HepG2 (cell line): ENCODE results near the gene USP17L26. TPM values are rescaled to one million over a fixed set of nuclear protein-coding genes. Genes with fewer than 3 reads are reported as not detected.
"Not testable (repeated sequence)": the region's sequence is repeated elsewhere in the genome, so short reads cannot be mapped to it uniquely, and the experiment has no call there.

Experiments used
- ATAC-seq: fragments of 200-7000 bp; cut with Tn5 transposase; 3 replicates; pipeline ENCODE4 v1.9.1; 2020; ENCODE audit warnings: mild to moderate bottlenecking, moderate library complexity
- BruUV-seq: library from RNA; stranded (reverse); fragments of 400-500 nt; replicated peaks from 2 replicates; lab custom pipeline; 2021; lab: Mats Ljungman, UMichigan
- CTCF ChIA-PET: fragments of 300-600 bp; formaldehyde crosslinking; extraction: SDS; loops from one replicate; lab custom pipeline; 2021; ENCODE audit warnings: low total read pairs, inconsistent platforms, low intra/inter-chr PET ratio; lab: Yijun Ruan, JAX
- POLR2A ChIA-PET: fragments of 350-600 bp; sonication (Branson Sonifier 250); formaldehyde crosslinking; loops from one replicate; lab custom pipeline; 2020; ENCODE audit warnings: antibody characterized with exemption, inconsistent platforms; lab: Yijun Ruan, JAX
- DNase-seq: peaks from one replicate; pipeline ENCODE4 v3.0.0-alpha.2; 2015; ENCODE audit warnings: low spot score
- FAIRE-seq: peaks from 3 replicates; lab custom pipeline; 2011; peaks lifted over from hg19 to GRCh38; lab: Jason Lieb, UNC
- H2AFZ ChIP-seq: one replicate; pipeline ENCODE4 v1.6.1; 2011; ENCODE audit warnings: low read length, inconsistent platforms
- H3K27ac ChIP-seq: fragments of 300-600 bp; 3 replicates; pipeline ENCODE4 v1.8.0; 2011; ENCODE audit warnings: mixed run types, mild to moderate bottlenecking, mixed read lengths, low read length, inconsistent platforms; ENCODE audit not compliant: insufficient read depth; ENCODE audit errors: extremely low read length
- H3K27me3 ChIP-seq, 2 experiments: fragments of 200-600 bp in 1 of 2; 2 replicates in 1 of 2; 3 replicates in 1 of 2; pipeline versions ENCODE4 v1.6.0 to v1.8.0; 2011; ENCODE audit warnings: low read length in 2 of 2, mild to moderate bottlenecking in 2 of 2, moderate library complexity in 2 of 2, inconsistent platforms in 1 of 2; ENCODE audit not compliant: insufficient read depth in 2 of 2, control insufficient read depth in 1 of 2
- H3K36me3 ChIP-seq, 2 experiments: fragments of 200-600 bp in 1 of 2; replicated peaks in 1 of 2; 2 replicates in 1 of 2; 3 replicates in 1 of 2; pipeline versions ENCODE4 v1.5.1 to v1.8.0; 2011; ENCODE audit warnings: low read length in 2 of 2, inconsistent platforms in 1 of 2; ENCODE audit not compliant: insufficient read depth in 2 of 2, control insufficient read depth in 1 of 2
- H3K4me1 ChIP-seq: 2 replicates; pipeline ENCODE4 v1.5.1; 2012; ENCODE audit warnings: low read length, inconsistent platforms; ENCODE audit not compliant: insufficient read depth
- H3K4me2 ChIP-seq: 2 replicates; pipeline ENCODE4 v1.6.0; 2011; ENCODE audit warnings: low read depth, low read length, inconsistent platforms
- H3K4me3 ChIP-seq, 3 experiments: fragments of 200-600 bp in 1 of 3; sonication (generic), shearing (Covaris generic) in 1 of 3; replicated peaks in 1 of 3; 2 replicates each; pipeline ENCODE4 v1.5.1; 2011 to 2016; ENCODE audit warnings: low read length in 3 of 3, inconsistent platforms in 2 of 3, low read depth in 2 of 3, mild to moderate bottlenecking in 2 of 3, control low read depth in 1 of 3, mixed read lengths in 1 of 3; ENCODE audit not compliant: insufficient read depth in 1 of 3
- H3K79me2 ChIP-seq: one replicate; pipeline ENCODE4 v1.6.1; 2011; ENCODE audit warnings: low read length, inconsistent platforms; ENCODE audit not compliant: insufficient read depth
- H3K9ac ChIP-seq: 2 replicates; pipeline ENCODE4 v1.6.0; 2011; ENCODE audit warnings: mild to moderate bottlenecking, low read depth, low read length, inconsistent platforms; ENCODE audit not compliant: insufficient read depth
- H3K9me3 ChIP-seq: 2 replicates; pipeline ENCODE4 v1.5.1; 2012; ENCODE audit warnings: mild to moderate bottlenecking, low read length
- H4K20me1 ChIP-seq: 2 replicates; pipeline ENCODE4 v1.6.0; 2011; ENCODE audit warnings: inconsistent platforms, mild to moderate bottlenecking, low read length, moderate library complexity; ENCODE audit not compliant: insufficient read depth
- NR3C1 ChIP-seq: sonication (generic); formaldehyde crosslinking; IDR thresholded peaks from 2 replicates; pipeline ENCODE4 v1.4.0; 2020; ENCODE audit warnings: missing genetic modification reagents
- RXRA ChIP-seq: sonication (generic); formaldehyde crosslinking; IDR thresholded peaks from 2 replicates; pipeline ENCODE4 v1.5.1; 2020; ENCODE audit warnings: missing genetic modification reagents
- ZNF768 ChIP-seq: sonication (generic); formaldehyde crosslinking; IDR thresholded peaks from 2 replicates; pipeline ENCODE4 v1.4.0; 2020; ENCODE audit warnings: missing genetic modification reagents
- WGBS: methylation state at CpG from one replicate; pipeline ENCODE4 v1.1.6; 2017; ENCODE audit warnings: low lambda C conversion rate; 5-methylcytosine and 5-hydroxymethylcytosine counted together
- in situ Hi-C: cut with HindIII; loops from 2 replicates; pipeline ENCODE4 v1.10.0; 2017; ENCODE audit warnings: low pct_unique_long_range_greater_than_20kb; ENCODE audit not compliant: extremely low pct_ligation_motif_present
- intact Hi-C: fragments of 100-400 bp; cut with micrococcal nuclease; formaldehyde crosslinking; loops from one replicate; pipeline ENCODE4 v1.10.0; 2022; ENCODE audit not compliant: unreplicated experiment
- polyA plus RNA-seq, 8 experiments: library from polyadenylated mRNA; depleted of rRNA in 3 of 8; stranded (reverse) in 7 of 8; unstranded in 1 of 8; fragments of >200 nt; fragmentation: Illumina TruSeq in 4 of 8; extraction: Trizol in 4 of 8; gene quantifications; 2 replicates each; pipeline versions ENCODE4 v1.2.1 to v1.2.3, GENCODE V29; 2011 to 2016; ENCODE audit warnings: low read depth in 4 of 8, missing spikeins in 1 of 8, mixed read lengths in 1 of 8; ENCODE audit not compliant: insufficient read depth in 1 of 8
- total RNA-seq, 5 experiments: library from RNA; depleted of rRNA; stranded (reverse); fragments of >200 nt; fragmentation: Illumina TruSeq; extraction: Trizol; gene quantifications; 2 replicates each; pipeline ENCODE4 v1.2.3, GENCODE V29; 2016; ENCODE audit warnings: low read depth in 1 of 5

USP17L26 gene
- total and polyA plus RNA-seq, 2 of the 13 experiments (the other 11 are each of a cell fraction or from before 2014, with no cell fraction given), result not detected

DNA sequence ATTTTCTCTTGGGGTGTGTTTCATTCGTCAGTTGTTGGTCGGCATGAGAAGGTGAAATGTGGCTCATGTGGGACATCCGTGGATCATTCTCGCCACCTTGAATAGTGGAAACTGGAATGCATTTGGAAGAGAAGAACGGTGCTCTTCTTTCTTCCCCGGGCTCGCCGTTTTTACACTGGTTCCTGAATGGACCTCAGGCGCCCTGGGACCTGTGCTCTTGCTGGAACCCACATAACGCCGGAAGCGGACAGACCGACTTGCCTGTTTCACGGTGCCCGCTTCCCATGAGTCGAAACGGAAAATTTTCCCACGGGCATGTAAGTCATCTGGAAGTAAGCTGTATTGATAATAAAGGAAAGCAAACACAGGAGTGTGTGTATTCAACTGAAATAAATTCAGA, 16.4 kb downstream of the USP17L26 start:
- DNase-seq, H3K4me3 ChIP-seq, H3K27me3 ChIP-seq, H3K4me2 ChIP-seq, CTCF ChIA-PET, intact Hi-C loops, H3K9me3 ChIP-seq, H3K9ac ChIP-seq, POLR2A ChIA-PET, H3K4me1 ChIP-seq, BruUV-seq, H3K27ac ChIP-seq, H2AFZ ChIP-seq, in situ Hi-C loops, FAIRE-seq: not testable (repeated sequence)
- TF ChIP-seq NR3C1 (CRISPR knock-in tag), result 0 out of 2 replicates have a peak, but pooled peaks have one; percentile 76
- TF ChIP-seq ZNF768 (CRISPR knock-in tag), result peak; percentile 33; the same call in 1 of the 2 replicates
- 0 out of 2 replicates have a peak, but pooled peaks have one; percentile 28 for TF ChIP-seq RXRA (CRISPR knock-in tag)
- TF ChIP-seq, all 625 proteins: peak for 3; not testable (repeated sequence) for 622
- 47% methylated on average over 16 of the region's 18 CpGs for WGBS
- not testable (repeated sequence) for H3K79me2 ChIP-seq, ATAC-seq, H3K36me3 ChIP-seq, H4K20me1 ChIP-seq

DNA sequence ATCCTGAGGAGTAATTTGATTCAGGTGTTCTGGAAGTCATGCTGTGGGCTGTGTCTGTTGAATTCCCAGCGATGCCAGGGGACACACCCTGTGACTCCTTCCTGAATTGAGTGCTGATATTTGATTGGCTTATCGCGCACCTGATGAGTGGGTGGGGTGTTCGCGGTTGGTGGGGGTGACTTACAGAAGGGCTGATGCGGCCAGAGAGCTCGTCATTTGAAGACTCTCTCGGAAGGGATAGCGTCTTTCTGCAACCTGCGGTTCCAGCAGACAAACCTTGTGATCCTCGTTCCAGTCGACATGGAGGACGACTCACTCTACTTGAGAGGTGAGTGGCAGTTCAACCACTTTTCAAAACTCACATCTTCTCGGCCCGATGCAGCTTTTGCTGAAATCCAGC, 18.9 kb downstream of the USP17L26 start, which contains the start of gene USP17L29:
Gene USP17L29, plus strand, starts transcription at position 301 of the 400 bp plus-strand sequence. Its CDS starts 0 bp downstream, at position 301.
- ATAC-seq, CTCF ChIA-PET, H3K9me3 ChIP-seq, H3K4me3 ChIP-seq, FAIRE-seq, intact Hi-C loops, DNase-seq, H2AFZ ChIP-seq, H3K9ac ChIP-seq, H3K4me1 ChIP-seq, POLR2A ChIA-PET, H3K27me3 ChIP-seq, H3K79me2 ChIP-seq, in situ Hi-C loops, H3K4me2 ChIP-seq, H3K36me3 ChIP-seq, H4K20me1 ChIP-seq, BruUV-seq, H3K27ac ChIP-seq: not testable (repeated sequence)
- WGBS, result no CpG with 5 or more reads among the region's 15 CpGs

DNA sequence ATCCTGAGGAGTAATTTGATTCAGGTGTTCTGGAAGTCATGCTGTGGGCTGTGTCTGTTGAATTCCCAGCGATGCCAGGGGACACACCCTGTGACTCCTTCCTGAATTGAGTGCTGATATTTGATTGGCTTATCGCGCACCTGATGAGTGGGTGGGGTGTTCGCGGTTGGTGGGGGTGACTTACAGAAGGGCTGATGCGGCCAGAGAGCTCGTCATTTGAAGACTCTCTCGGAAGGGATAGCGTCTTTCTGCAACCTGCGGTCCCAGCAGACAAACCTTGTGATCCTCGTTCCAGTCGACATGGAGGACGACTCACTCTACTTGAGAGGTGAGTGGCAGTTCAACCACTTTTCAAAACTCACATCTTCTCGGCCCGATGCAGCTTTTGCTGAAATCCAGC, 28.4 kb downstream of the USP17L26 start, which contains the start of gene USP17L30:
Gene USP17L30, plus strand, starts transcription at position 301 of the 400 bp plus-strand sequence. Its CDS starts 0 bp downstream, at position 301.
- CTCF ChIA-PET, H3K36me3 ChIP-seq, DNase-seq: not testable (repeated sequence)

DNA sequence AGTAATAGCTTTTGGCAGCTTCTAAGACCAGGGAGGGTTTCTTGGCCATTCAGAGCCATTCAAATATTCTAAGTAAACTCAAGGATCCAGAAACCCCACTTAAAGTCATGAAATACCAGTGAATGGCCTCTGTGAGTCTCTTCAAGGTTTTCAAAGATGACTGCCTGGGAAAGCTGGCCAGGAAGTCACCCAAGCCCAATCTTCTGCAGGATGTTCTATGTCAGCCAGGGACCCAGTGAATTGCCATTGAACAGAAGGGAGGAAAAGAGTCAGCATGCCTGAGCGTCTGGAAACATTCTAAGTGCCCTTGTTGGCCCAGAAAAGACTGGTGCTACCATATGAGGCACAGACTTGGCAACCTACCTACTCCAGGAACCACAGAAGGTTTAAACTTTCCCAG, 45.4 kb downstream of the USP17L26 start:
- H4K20me1 ChIP-seq, H3K4me3 ChIP-seq, H3K36me3 ChIP-seq, in situ Hi-C loops, CTCF ChIA-PET, POLR2A ChIA-PET, BruUV-seq, H3K79me2 ChIP-seq, H3K9ac ChIP-seq, DNase-seq, H3K4me1 ChIP-seq, intact Hi-C loops, FAIRE-seq, ATAC-seq, H2AFZ ChIP-seq, H3K27me3 ChIP-seq, H3K27ac ChIP-seq, H3K4me2 ChIP-seq, H3K9me3 ChIP-seq: not testable (repeated sequence)
- 11% methylated on average over 1 of the region's 1 CpG for WGBS

More for the DNA sequence above, 28.4 kb downstream of the USP17L26 start, which contains the start of gene USP17L30:
- H3K27me3 ChIP-seq, BruUV-seq, H3K4me3 ChIP-seq, intact Hi-C loops, H3K4me2 ChIP-seq, POLR2A ChIA-PET, H3K79me2 ChIP-seq, FAIRE-seq, H3K4me1 ChIP-seq, H3K27ac ChIP-seq, H2AFZ ChIP-seq, H3K9me3 ChIP-seq, H3K9ac ChIP-seq, in situ Hi-C loops, H4K20me1 ChIP-seq, ATAC-seq: not testable (repeated sequence)
- no CpG with 5 or more reads among the region's 15 CpGs for WGBS
